Activated naive CD4-positive, alpha-beta T cell treated with anti-CD3 and anti-CD28 coated beads, Interleukin-2, amount 50 U/mL, for 24 hours (primary cell): ENCODE data around the gene ALCAM.

ENCODE experiments used
- H3K27ac Mint-ChIP-seq: one replicate; pipeline ENCODE4 v1.8.0; 2021; ENCODE audit warnings: mild to moderate bottlenecking, mixed read lengths
- H3K27me3 Mint-ChIP-seq: one replicate; pipeline ENCODE4 v1.8.0; 2021; ENCODE audit warnings: mixed read lengths
- H3K36me3 Mint-ChIP-seq: one replicate; pipeline ENCODE4 v1.8.0; 2021; ENCODE audit warnings: mixed read lengths
- H3K4me1 Mint-ChIP-seq: one replicate; pipeline ENCODE4 v1.8.0; 2021; ENCODE audit warnings: mixed read lengths
- H3K4me3 Mint-ChIP-seq: one replicate; pipeline ENCODE4 v1.8.0; 2021; ENCODE audit warnings: mild to moderate bottlenecking, mixed read lengths
- H3K9me3 Mint-ChIP-seq: one replicate; pipeline ENCODE4 v1.8.0; 2021; ENCODE audit warnings: mixed read lengths

Gene ALCAM

DNA sequence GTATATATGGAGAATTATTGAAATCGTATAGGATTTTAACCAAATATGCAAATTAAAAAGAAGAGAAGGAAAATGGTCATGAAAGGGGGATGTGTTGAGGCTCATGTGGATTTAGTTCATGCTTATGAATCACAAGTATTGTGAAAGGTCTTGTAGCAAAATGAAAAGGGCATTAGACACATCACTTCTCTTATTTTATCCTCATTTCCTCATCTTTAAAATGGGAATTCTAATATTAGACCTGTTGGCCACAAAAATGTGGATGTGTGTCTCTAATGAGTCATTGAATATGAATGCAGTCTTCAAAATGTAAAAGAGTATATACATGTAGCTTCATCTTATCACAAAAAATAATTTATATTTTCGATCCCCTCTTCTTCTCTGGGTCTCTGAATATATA lies 14.9 kb upstream of the ALCAM start:
- no peaks in the 10 kb centered on the region for H3K9me3 Mint-ChIP-seq
- H3K27ac Mint-ChIP-seq = no peak overlapping the region
- H3K4me1 Mint-ChIP-seq = peaks cover 21% of the 10 kb centered on the region
- peaks cover 35% of the 10 kb centered on the region for H3K27me3 Mint-ChIP-seq
- H3K4me3 Mint-ChIP-seq = no peak overlapping the region
- H3K36me3 Mint-ChIP-seq = no peaks in the 10 kb centered on the region

- H3K4me1 Mint-ChIP-seq = peaks cover 21% of the 10 kb centered on the region
- no peak overlapping the region for H3K4me3 Mint-ChIP-seq
- no peaks in the 10 kb centered on the region for H3K9me3 Mint-ChIP-seq
- no peak overlapping the region for H3K27ac Mint-ChIP-seq
- H3K36me3 Mint-ChIP-seq = no peaks in the 10 kb centered on the region
- H3K27me3 Mint-ChIP-seq = peaks cover 38% of the 10 kb centered on the region
Observed at GRCh38 chr3:105352976-105353375, 13.7 kb upstream of the ALCAM start.

DNA sequence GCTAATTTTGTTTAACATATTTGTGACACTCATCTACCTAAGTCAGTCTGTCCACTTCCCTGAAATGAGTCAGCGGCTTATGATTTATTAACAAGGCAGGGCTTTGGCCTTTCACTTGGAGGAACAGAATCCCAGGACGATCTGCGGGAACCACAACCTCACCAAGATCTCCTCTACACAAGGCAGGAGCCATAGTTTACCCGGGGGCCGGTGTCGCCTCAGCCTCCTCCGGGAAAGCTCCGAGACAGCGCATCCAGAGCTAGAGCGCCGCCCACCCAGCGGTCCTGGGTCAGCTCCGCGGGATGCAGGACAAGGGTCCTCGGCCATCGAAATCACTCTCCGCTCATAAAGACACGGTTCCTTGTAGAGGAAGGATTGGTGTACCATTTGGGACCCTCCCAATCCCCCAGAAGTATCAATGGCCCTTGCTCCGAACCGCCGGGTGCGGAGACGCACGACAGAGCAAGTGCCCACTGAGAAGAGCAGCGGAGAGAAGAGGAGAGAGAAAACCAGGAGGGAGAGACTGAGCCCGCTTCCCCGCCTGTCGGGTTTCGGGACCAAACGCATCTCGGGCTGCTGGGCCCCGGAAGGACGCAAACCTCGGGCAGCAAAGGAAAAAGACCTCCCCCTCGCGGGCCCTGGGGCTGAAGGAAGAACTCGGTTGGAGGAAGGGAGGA lies 13.1 kb upstream of the ALCAM start:
- H3K36me3 Mint-ChIP-seq = no peaks in the 10 kb centered on the region
- H3K4me1 Mint-ChIP-seq = peaks cover 21% of the 10 kb centered on the region
- no peaks in the 10 kb centered on the region for H3K9me3 Mint-ChIP-seq
- no peak overlapping the region for H3K4me3 Mint-ChIP-seq
- no peak overlapping the region for H3K27ac Mint-ChIP-seq
- H3K27me3 Mint-ChIP-seq = peaks cover 37% of the 10 kb centered on the region

DNA sequence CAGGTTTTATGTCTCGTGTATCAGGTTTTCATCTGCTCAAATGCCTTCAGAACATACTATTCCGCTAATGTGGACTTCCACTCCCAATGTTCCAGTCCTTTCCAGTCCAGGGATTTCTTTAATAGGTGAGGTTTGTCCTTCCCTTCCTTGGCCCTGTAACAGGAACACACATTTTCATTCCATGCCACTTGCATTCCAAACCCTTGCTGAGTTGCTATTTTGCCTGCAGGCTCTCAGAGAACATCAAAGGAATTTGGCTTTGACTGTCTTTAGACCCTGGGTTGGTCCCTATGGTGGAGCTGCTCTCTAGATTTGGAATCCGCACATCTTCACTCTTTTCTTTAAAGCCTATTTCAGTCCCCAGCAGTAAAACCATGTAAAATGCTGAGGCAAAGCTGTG lies 12.3 kb upstream of the ALCAM start:
- H3K27me3 Mint-ChIP-seq = peaks cover 37% of the 10 kb centered on the region
- H3K36me3 Mint-ChIP-seq = no peaks in the 10 kb centered on the region
- H3K27ac Mint-ChIP-seq = no peak overlapping the region
- no peak overlapping the region for H3K4me3 Mint-ChIP-seq
- H3K9me3 Mint-ChIP-seq = no peaks in the 10 kb centered on the region
- H3K4me1 Mint-ChIP-seq = peaks cover 21% of the 10 kb centered on the region

- H3K9me3 Mint-ChIP-seq = no peaks in the 10 kb centered on the region
- peaks cover 21% of the 10 kb centered on the region for H3K4me1 Mint-ChIP-seq
- no peak overlapping the region for H3K4me3 Mint-ChIP-seq
- H3K36me3 Mint-ChIP-seq = no peaks in the 10 kb centered on the region
- H3K27me3 Mint-ChIP-seq = peaks cover 34% of the 10 kb centered on the region
- no peak overlapping the region for H3K27ac Mint-ChIP-seq
Observed at GRCh38 chr3:105355408-105356061, 11.2 kb upstream of the ALCAM start.

GRCh38 chr3:105356396-105356795 lies 10.3 kb upstream of the ALCAM start:
- Mint-ChIP-seq H3K4me1 (peaks cover 21% of the 10 kb centered on the region), H3K9me3 (no peaks in the 10 kb centered on the region), H3K4me3 (no peak overlapping the region), H3K27me3 (peaks cover 31% of the 10 kb centered on the region), H3K27ac (no peak overlapping the region), H3K36me3 (no peaks in the 10 kb centered on the region)

DNA sequence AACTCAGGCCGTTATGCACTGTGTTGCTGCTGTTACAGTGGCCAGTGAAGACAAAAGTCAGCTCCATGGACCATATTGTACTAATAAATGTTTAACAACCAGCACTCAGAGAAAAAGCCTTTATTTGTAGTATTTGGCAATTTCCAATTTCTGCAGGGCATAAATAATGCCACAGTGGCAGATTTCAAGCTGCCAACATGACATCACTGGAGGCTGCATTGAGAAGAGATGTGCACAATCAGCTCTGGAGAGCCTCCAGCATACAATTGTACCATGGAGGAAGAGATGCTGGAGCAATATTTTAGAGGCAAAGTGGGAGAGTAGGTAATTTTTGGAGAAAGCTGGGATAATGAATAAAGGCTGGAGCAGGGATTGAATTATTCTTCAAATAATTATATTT lies 9.7 kb upstream of the ALCAM start:
- Mint-ChIP-seq H3K27ac (no peak overlapping the region), H3K36me3 (no peaks in the 10 kb centered on the region), H3K4me3 (no peak overlapping the region), H3K9me3 (no peaks in the 10 kb centered on the region), H3K4me1 (peaks cover 21% of the 10 kb centered on the region), H3K27me3 (peaks cover 27% of the 10 kb centered on the region)

GRCh38 chr3:105359098-105359762 lies 7.5 kb upstream of the ALCAM start:
- Mint-ChIP-seq H3K27ac (no peak overlapping the region), H3K9me3 (no peaks in the 10 kb centered on the region), H3K4me1 (peaks cover 13% of the 10 kb centered on the region), H3K27me3 (peaks cover 18% of the 10 kb centered on the region), H3K36me3 (no peaks in the 10 kb centered on the region), H3K4me3 (no peak overlapping the region)

DNA sequence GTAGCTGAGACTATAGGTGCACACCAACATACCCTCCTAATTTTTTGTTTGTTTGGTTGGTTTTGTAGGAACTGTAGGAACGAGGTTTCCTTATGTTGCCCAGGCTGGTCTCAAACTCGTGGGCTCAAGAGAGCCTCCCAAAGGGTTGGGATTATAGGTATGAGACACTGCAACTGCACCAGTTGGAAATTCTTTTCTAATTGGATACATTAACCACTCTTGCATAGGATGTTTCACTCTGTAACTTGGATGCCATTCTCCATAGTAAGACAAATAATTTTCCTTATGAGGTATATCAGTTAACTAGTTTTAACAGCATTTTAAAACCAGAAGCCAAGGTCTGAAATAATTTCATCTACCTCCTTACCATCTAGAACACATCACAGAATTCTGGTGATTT lies 6.7 kb upstream of the ALCAM start:
- Mint-ChIP-seq H3K27me3 (peaks cover 14% of the 10 kb centered on the region), H3K4me3 (no peak overlapping the region), H3K4me1 (peaks cover 11% of the 10 kb centered on the region), H3K27ac (no peak overlapping the region), H3K9me3 (no peaks in the 10 kb centered on the region), H3K36me3 (no peaks in the 10 kb centered on the region)

GRCh38 chr3:105362021-105362665 lies 4.6 kb upstream of the ALCAM start:
- no peak overlapping the region for H3K27ac Mint-ChIP-seq
- peaks cover 19% of the 10 kb centered on the region for H3K4me1 Mint-ChIP-seq
- no peak overlapping the region for H3K4me3 Mint-ChIP-seq
- H3K27me3 Mint-ChIP-seq = peaks cover 15% of the 10 kb centered on the region
- no peaks in the 10 kb centered on the region for H3K36me3 Mint-ChIP-seq
- no peaks in the 10 kb centered on the region for H3K9me3 Mint-ChIP-seq

GRCh38 chr3:105364128-105364527 lies 2.6 kb upstream of the ALCAM start:
- no peak overlapping the region for H3K27ac Mint-ChIP-seq
- H3K36me3 Mint-ChIP-seq = no peaks in the 10 kb centered on the region
- H3K4me3 Mint-ChIP-seq = no peak overlapping the region
- H3K27me3 Mint-ChIP-seq = peaks cover 14% of the 10 kb centered on the region
- H3K9me3 Mint-ChIP-seq = no peaks in the 10 kb centered on the region
- peaks cover 33% of the 10 kb centered on the region for H3K4me1 Mint-ChIP-seq

DNA sequence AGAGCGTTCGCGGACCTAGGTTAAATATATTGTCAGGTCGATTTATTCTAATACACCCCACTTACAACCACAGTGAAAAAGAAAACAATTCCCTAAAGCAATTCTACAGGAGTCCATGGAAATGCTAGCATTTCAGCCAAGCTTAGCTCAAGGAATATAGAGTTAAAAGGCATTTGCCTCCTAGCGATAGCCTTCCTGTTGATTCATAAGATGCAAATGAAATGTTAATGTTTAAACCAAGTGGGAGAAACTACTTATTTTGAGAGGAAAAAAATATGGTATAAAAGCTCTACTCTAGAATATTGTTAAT lies 1.7 kb upstream of the ALCAM start:
- Mint-ChIP-seq H3K4me3 (no peak overlapping the region), H3K4me1 (peaks cover 42% of the 10 kb centered on the region), H3K9me3 (no peaks in the 10 kb centered on the region), H3K36me3 (no peaks in the 10 kb centered on the region), H3K27me3 (peaks cover 13% of the 10 kb centered on the region), H3K27ac (no peak overlapping the region)

DNA sequence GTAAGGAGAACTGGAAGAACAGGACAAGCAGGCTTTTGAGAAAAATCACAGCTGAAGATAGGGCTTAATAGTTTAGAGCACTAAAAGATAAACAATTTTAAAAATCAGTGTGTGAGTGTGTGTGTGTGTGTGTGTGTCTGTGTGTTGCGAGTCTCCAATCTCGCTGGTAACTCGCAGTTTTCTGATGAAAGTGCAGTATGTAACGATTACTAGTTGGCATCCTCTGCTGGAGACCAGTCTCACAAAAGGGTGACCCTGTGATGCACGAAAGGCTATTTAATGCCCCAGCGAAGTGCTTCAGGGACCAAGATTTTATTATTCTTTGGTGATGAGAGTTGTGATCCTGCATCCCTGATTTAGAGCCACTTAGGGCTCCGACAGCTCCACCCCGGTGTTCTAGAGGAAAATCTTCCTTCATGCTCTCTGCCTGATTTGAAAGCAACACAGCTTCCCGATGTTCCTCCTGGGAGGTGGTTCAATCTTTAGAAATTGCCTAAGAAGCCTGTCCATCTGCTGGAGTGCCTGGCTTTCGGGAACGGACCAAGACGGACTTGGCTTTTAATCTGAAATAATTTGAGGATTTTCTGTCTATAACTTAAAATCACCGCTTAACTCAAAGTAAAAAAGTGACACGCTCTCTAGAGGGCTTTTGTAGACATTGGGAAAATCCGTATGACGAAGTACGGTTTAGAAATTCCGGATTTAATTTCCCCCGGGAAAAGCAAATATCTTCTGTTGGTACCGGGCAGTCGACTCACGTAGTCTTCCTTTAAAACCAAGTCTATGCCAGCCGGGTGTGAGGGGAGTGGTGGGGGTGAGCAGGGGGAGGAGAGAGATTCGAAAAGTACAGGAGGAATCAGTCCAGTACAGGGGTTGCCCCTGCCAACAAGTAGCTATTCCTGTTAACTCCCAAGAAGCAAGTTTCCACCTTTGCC lies 1.1 kb upstream of the ALCAM start:
- Mint-ChIP-seq H3K36me3 (no peaks in the 10 kb centered on the region), H3K4me1 (peaks cover 43% of the 10 kb centered on the region), H3K27ac (no peak overlapping the region), H3K9me3 (no peaks in the 10 kb centered on the region), H3K27me3 (peaks cover 13% of the 10 kb centered on the region), H3K4me3 (peak overlapping the region; percentile 94)

GRCh38 chr3:105367063-105367405 lies 325 bp downstream of the ALCAM start:
- no peak overlapping the region for H3K27ac Mint-ChIP-seq
- no peaks in the 10 kb centered on the region for H3K36me3 Mint-ChIP-seq
- H3K4me3 Mint-ChIP-seq = peak overlapping the region; percentile 94
- no peaks in the 10 kb centered on the region for H3K9me3 Mint-ChIP-seq
- H3K4me1 Mint-ChIP-seq = peaks cover 43% of the 10 kb centered on the region
- H3K27me3 Mint-ChIP-seq = peaks cover 10% of the 10 kb centered on the region

DNA sequence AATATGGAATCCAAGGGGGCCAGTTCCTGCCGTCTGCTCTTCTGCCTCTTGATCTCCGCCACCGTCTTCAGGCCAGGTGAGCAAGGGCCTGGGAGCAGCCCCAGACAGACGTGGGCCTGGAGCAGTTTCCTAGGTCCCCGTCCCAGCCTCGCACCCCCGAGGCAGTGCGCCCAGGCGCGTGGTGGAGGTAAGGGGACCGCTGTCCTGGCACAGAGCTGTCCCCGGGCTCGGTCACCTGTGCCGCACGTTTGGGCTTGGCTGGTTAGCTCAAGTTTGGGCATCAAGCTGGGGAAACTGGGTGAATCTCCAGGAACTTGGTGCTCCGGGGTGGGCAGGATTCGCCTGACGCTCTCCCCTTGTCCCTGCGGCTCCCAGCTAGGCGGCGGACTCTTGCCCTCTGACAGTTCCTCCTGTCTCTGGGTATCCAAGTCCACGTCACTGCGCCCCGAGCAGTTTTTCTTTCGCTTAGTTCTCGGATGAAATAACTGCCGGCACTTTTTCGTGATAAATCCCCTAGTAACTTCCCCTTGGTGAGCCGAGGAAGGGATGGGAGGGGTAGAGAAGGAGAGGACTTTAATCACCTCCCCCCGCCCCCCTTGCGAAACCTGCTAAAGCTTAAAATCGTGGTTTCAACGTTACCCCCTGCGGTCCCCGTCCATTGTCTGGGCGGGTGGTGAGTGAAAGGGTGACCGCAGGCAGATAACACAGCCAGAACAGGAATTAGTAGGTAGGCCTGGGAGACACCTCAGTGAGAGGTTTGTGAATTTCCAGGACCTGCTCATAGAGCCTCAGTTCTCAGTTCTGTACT lies 901 bp downstream of the ALCAM start:
- Mint-ChIP-seq H3K4me1 (peaks cover 43% of the 10 kb centered on the region), H3K36me3 (no peaks in the 10 kb centered on the region), H3K27ac (peak overlapping the region; percentile 90), H3K4me3 (peak overlapping the region; percentile 94), H3K27me3 (peaks cover 10% of the 10 kb centered on the region), H3K9me3 (no peaks in the 10 kb centered on the region)
